Right lobe of liver (tissue), 6 donors: ENCODE measurements around the gene CARD8. TPM values are rescaled to one million over a fixed set of nuclear protein-coding genes. Genes with fewer than 3 reads are reported as not detected.
"Not testable (repeated sequence)": the region's sequence is repeated elsewhere in the genome, so short reads cannot be mapped to it uniquely, and the experiment has no call there.

ENCODE experiments used
- ATAC-seq, 4 donors: fragments of 200-7000 bp; cut with Tn5 transposase; one replicate each; pipeline ENCODE4 v1.9.1; 2020; ENCODE audit warnings: mild to moderate bottlenecking in 4 of 4, moderate library complexity in 4 of 4
- DNase-seq, 3 donors: peaks; one replicate each; pipeline ENCODE4 v3.0.0-alpha.2; 2020
- H3K27ac ChIP-seq, 3 donors: fragments of 200-600 bp; one replicate each; pipeline ENCODE4 v1.8.0; 2022
- H3K27me3 ChIP-seq, 2 donors: fragments of 200-600 bp; one replicate each; pipeline ENCODE4 v1.8.0; 2022
- H3K36me3 ChIP-seq, 4 donors: fragments of 200-600 bp; sonication (generic) in 1 of 4; one replicate each; pipeline versions ENCODE4 v1.5.1 to v1.8.0; 2017 to 2022; ENCODE audit warnings: control low read depth in 1 of 4
- H3K4me1 ChIP-seq, 4 donors: fragments of 200-600 bp; sonication (generic) in 1 of 4; one replicate each; pipeline versions ENCODE4 v1.5.1 to v1.8.0; 2017 to 2022; ENCODE audit warnings: control low read depth in 1 of 4
- H3K4me3 ChIP-seq, 3 donors: fragments of 200-600 bp; one replicate each; pipeline ENCODE4 v1.8.0; 2022
- H3K9me3 ChIP-seq, 4 donors: fragments of 200-600 bp; sonication (generic) in 1 of 4; one replicate each; pipeline versions ENCODE4 v1.5.1 to v1.8.0; 2017 to 2022; ENCODE audit warnings: control low read depth in 1 of 4
- CTCF ChIP-seq, 4 donors: fragments of 200-600 bp in 3 of 4; fragments of 450-650 bp in 1 of 4; IDR thresholded peaks; one replicate each; pipeline versions ENCODE4 v1.5.1 to v1.8.0; 2016 to 2022; ENCODE audit warnings: antibody characterized with exemption in 4 of 4, mild to moderate bottlenecking in 2 of 4
- POLR2A ChIP-seq: fragments of 450-650 bp; IDR thresholded peaks from one replicate; pipeline ENCODE4 v1.6.1; 2017; ENCODE audit warnings: antibody characterized with exemption, mild to moderate bottlenecking
- WGBS: methylation state at CpG from one replicate; pipeline ENCODE4 v1.1.6; 2018; ENCODE audit warnings: low coverage, low lambda C conversion rate; ENCODE audit not compliant: insufficient coverage; ENCODE audit errors: missing lambda C conversion rate; 5-methylcytosine and 5-hydroxymethylcytosine counted together
- intact Hi-C, 2 donors: fragments of 100-400 bp; cut with DNase I; formaldehyde crosslinking; loops; one replicate each; pipeline versions ENCODE4 v1.11.2 to v1.14.1; 2022
- total RNA-seq, 6 experiments: library from RNA; depleted of rRNA in 2 of 6; stranded (reverse); fragments of >200 nt in 2 of 6; fragmentation: NEBNext Ultra II Directional in 3 of 6; extraction: Animal tissue kit (Norgen Biotek cat#: 25700) in 3 of 6; gene quantifications; one replicate each; pipeline versions ENCODE4 v1.1.0 to v1.2.4, GENCODE V29; 2016 to 2023
- donor health status: DM: no; HTN: yes; CAD: no.
- donor health status: DM: no; HTN: no; CAD: no.
- donor health status: DM: no; HTN: no; CAD: no.
- donor health status: DM: no; HTN: yes; CAD: no.
- donor health status: DM: no; HTN: yes; CAD: no.

Gene CARD8
- total RNA-seq, 6 experiments from 2014 or later = 15.4 to 24.5 (median 19.8) TPM

GRCh38 chr19:48292798-48293197 is 37.1 kb upstream of the CARD8 start:
- TF ChIP-seq POLR2A (no peak), CTCF (IDR thresholded peaks at IDR 0.05) (no peak)
- DNase-seq = no peak
- Histone ChIP-seq H3K27me3 (no peaks in the 10 kb centered on the region), H3K4me3 (no peak overlapping the region), H3K36me3 (no peaks in the 10 kb centered on the region), H3K27ac (no peak overlapping the region), H3K4me1 (peaks cover 0 to 6% (median 2%) of the 10 kb centered on the region in 4 donors), H3K9me3 (no peaks in the 10 kb centered on the region)
- intact Hi-C loops = no loop called here
- no peak for ATAC-seq
- WGBS = 80% methylated on average over 4 of the region's 4 CpGs

GRCh38 chr19:48291489-48291815 is 35.7 kb upstream of the CARD8 start:
- peak overlapping the region in 1 of 3 donors; percentile 17 for H3K4me3 ChIP-seq
- H3K27ac ChIP-seq, H3K9me3 ChIP-seq, DNase-seq, H3K27me3 ChIP-seq, intact Hi-C loops, H3K4me1 ChIP-seq, ATAC-seq, H3K36me3 ChIP-seq: not testable (repeated sequence)
- WGBS = 25% methylated on average over 11 of the region's 11 CpGs

- H3K4me1 ChIP-seq = peaks cover 0 to 6% (median 2%) of the 10 kb centered on the region in 4 donors
- peak; percentile 74 to 76 (median 76) for DNase-seq
- TF ChIP-seq POLR2A (no peak), CTCF (IDR thresholded peaks at IDR 0.05) (peak; percentile 82 to 99 (median 98))
- peaks cover 0 to 7% (median 0%) of the 10 kb centered on the region in 4 donors for H3K9me3 ChIP-seq
- 3% methylated on average over 12 of the region's 45 CpGs for WGBS
- no peaks in the 10 kb centered on the region for H3K36me3 ChIP-seq
- H3K27me3 ChIP-seq = no peaks in the 10 kb centered on the region
- intact Hi-C loops = no loop called here
- H3K27ac ChIP-seq = no peak overlapping the region
- peak overlapping the region in 2 of 3 donors; percentile 17 to 41 for H3K4me3 ChIP-seq
- ATAC-seq = peak; percentile 88 to 94 (median 91)
Measured at GRCh38 chr19:48290771-48291488, 35.2 kb upstream of the CARD8 start.

- Histone ChIP-seq H3K9me3 (peaks cover 0 to 7% (median 0%) of the 10 kb centered on the region in 4 donors), H3K4me1 (peaks cover 0 to 6% (median 2%) of the 10 kb centered on the region in 4 donors), H3K27ac (no peak overlapping the region), H3K27me3 (no peaks in the 10 kb centered on the region), H3K4me3 (no peak overlapping the region), H3K36me3 (no peaks in the 10 kb centered on the region)
- 0% methylated on average over 4 of the region's 10 CpGs for WGBS
- TF ChIP-seq CTCF (IDR thresholded peaks at IDR 0.05) (no peak), POLR2A (no peak)
- ATAC-seq (peak in 2 of 4 donors; percentile 23 to 30), DNase-seq (peak in 1 of 3 donors; percentile 31)
- intact Hi-C loops = no loop called here
Measured at GRCh38 chr19:48290401-48290770, 34.7 kb upstream of the CARD8 start.

GRCh38 chr19:48287748-48288147 is 32.0 kb upstream of the CARD8 start:
- Histone ChIP-seq H3K36me3 (no peaks in the 10 kb centered on the region), H3K4me1 (peaks cover 0 to 6% (median 2%) of the 10 kb centered on the region in 4 donors), H3K9me3 (peaks cover 0 to 7% (median 0%) of the 10 kb centered on the region in 4 donors), H3K27ac (no peak overlapping the region), H3K27me3 (no peaks in the 10 kb centered on the region), H3K4me3 (no peak overlapping the region)
- DNase-seq (no peak), ATAC-seq (no peak)
- 63% methylated on average over 2 of the region's 3 CpGs for WGBS
- TF ChIP-seq CTCF (IDR thresholded peaks at IDR 0.05) (no peak), POLR2A (no peak)
- intact Hi-C loops = no loop called here
